Prostate gland (tissue), 2 donors: ENCODE data around the gene SAMD13. TPM values are rescaled to one million over a fixed set of nuclear protein-coding genes. Genes with fewer than 3 reads are reported as not detected.

ENCODE experiments used
- DNase-seq: peaks from one replicate; pipeline ENCODE4 v3.0.0-alpha.2; 2019; ENCODE audit warnings: low spot score
- H3K27ac ChIP-seq, 2 donors: fragments of 200-600 bp; sonication (generic); 2 replicates each; pipeline ENCODE4 v1.5.1; 2017 to 2019
- H3K27me3 ChIP-seq: fragments of 200-600 bp; sonication (generic); replicated peaks from 2 replicates; pipeline ENCODE4 v1.5.1; 2019; ENCODE audit not compliant: insufficient read depth
- H3K36me3 ChIP-seq, 2 donors: fragments of 200-600 bp; sonication (generic); 1 replicate in 1 of 2; 2 replicates in 1 of 2; pipeline versions ENCODE4 v1.5.1 to v1.8.1; 2017 to 2019
- H3K4me1 ChIP-seq: fragments of 200-600 bp; sonication (generic); replicated peaks from 2 replicates; pipeline ENCODE4 v1.5.1; 2019
- H3K4me3 ChIP-seq, 2 donors: fragments of 200-600 bp; sonication (generic); 2 replicates each; pipeline ENCODE4 v1.5.1; 2017 to 2019
- H3K9me3 ChIP-seq: fragments of 200-600 bp; sonication (generic); 2 replicates; pipeline ENCODE4 v1.5.1; 2017
- CTCF ChIP-seq, 4 experiments: fragments of 200-600 bp in 2 of 4; fragments of 450-650 bp in 2 of 4; sonication (generic) in 2 of 4; IDR thresholded peaks; 1 replicate in 3 of 4; 2 replicates in 1 of 4; pipeline ENCODE4 v1.5.1; 2016 to 2019; ENCODE audit warnings: antibody characterized with exemption in 4 of 4, mild to moderate bottlenecking in 2 of 4, moderate library complexity in 2 of 4
- POLR2A ChIP-seq: fragments of 450-650 bp; IDR thresholded peaks from one replicate; pipeline ENCODE4 v1.6.1; 2016; ENCODE audit warnings: antibody characterized with exemption, mild to moderate bottlenecking
- POLR2AphosphoS5 ChIP-seq: sonication (generic); formaldehyde crosslinking; IDR thresholded peaks from one replicate; pipeline ENCODE4 v1.6.1; 2017; ENCODE audit warnings: antibody characterized with exemption
- WGBS: methylation state at CpG from one replicate; pipeline ENCODE4 v1.1.5; 2018; 5-methylcytosine and 5-hydroxymethylcytosine counted together
- intact Hi-C: fragments of 100-400 bp; cut with DNase I; formaldehyde crosslinking; loops from one replicate; pipeline ENCODE4 v1.14.2; 2022
- total RNA-seq, 2 donors: library from RNA; depleted of rRNA; stranded (reverse); fragments of >200 nt; gene quantifications; one replicate each; pipeline ENCODE4 v1.1.0, GENCODE V29; 2016

SAMD13 gene
- total RNA-seq, 2 donors from 2014 or later = 3.1 to 3.4 TPM

- H3K9me3 ChIP-seq = no peaks in the 10 kb centered on the region
- intact Hi-C loops = no loop called here
- no peaks in the 10 kb centered on the region for H3K27me3 ChIP-seq
- H3K27ac ChIP-seq = no peak overlapping the region
- no peak overlapping the region for H3K4me3 ChIP-seq
- no peaks in the 10 kb centered on the region for H3K4me1 ChIP-seq
- TF ChIP-seq CTCF (IDR thresholded peaks at IDR 0.05) (no peak), POLR2AphosphoS5 (no peak), POLR2A (no peak)
- 80% methylated on average over 2 of the region's 2 CpGs for WGBS
- DNase-seq = no peak
- H3K36me3 ChIP-seq = no peaks in the 10 kb centered on the region
Observed at GRCh38 chr1:84264961-84265360, 36.5 kb upstream of the SAMD13 start.

- DNase-seq = no peak
- WGBS = 85% methylated on average over 3 of the region's 3 CpGs
- Histone ChIP-seq H3K4me3 (no peak overlapping the region), H3K4me1 (no peaks in the 10 kb centered on the region), H3K36me3 (no peaks in the 10 kb centered on the region), H3K27ac (no peak overlapping the region), H3K9me3 (no peaks in the 10 kb centered on the region), H3K27me3 (no peaks in the 10 kb centered on the region)
- intact Hi-C loops = no loop called here
- TF ChIP-seq POLR2A (no peak), POLR2AphosphoS5 (no peak), CTCF (IDR thresholded peaks at IDR 0.05) (no peak)
Observed at GRCh38 chr1:84265867-84266266, 35.6 kb upstream of the SAMD13 start.

GRCh38 chr1:84266748-84267147, 34.8 kb upstream of the SAMD13 start:
- H3K27ac ChIP-seq = no peak overlapping the region
- TF ChIP-seq CTCF (IDR thresholded peaks at IDR 0.05) = no peak
- TF ChIP-seq POLR2A = no peak
- no peak for TF ChIP-seq POLR2AphosphoS5
- intact Hi-C loops = no loop called here

GRCh38 chr1:84267476-84267875, 34.0 kb upstream of the SAMD13 start:
- no peak for DNase-seq
- no peaks in the 10 kb centered on the region for H3K4me1 ChIP-seq
- no peaks in the 10 kb centered on the region for H3K36me3 ChIP-seq
- no peak overlapping the region for H3K27ac ChIP-seq
- TF ChIP-seq POLR2A (no peak), POLR2AphosphoS5 (no peak), CTCF (IDR thresholded peaks at IDR 0.05) (no peak)
- no peaks in the 10 kb centered on the region for H3K9me3 ChIP-seq
- no peak overlapping the region for H3K4me3 ChIP-seq
- H3K27me3 ChIP-seq = no peaks in the 10 kb centered on the region
- intact Hi-C loops = no loop called here

More at GRCh38 chr1:84266748-84267147, 34.8 kb upstream of the SAMD13 start:
- no peak for DNase-seq
- no peaks in the 10 kb centered on the region for H3K4me1 ChIP-seq
- H3K4me3 ChIP-seq = no peak overlapping the region
- H3K27me3 ChIP-seq = no peaks in the 10 kb centered on the region
- H3K9me3 ChIP-seq = no peaks in the 10 kb centered on the region
- 48% methylated on average over 1 of the region's 1 CpG for WGBS
- no peaks in the 10 kb centered on the region for H3K36me3 ChIP-seq

- Histone ChIP-seq H3K27ac (no peak overlapping the region), H3K36me3 (no peaks in the 10 kb centered on the region), H3K4me1 (no peaks in the 10 kb centered on the region), H3K4me3 (no peak overlapping the region), H3K9me3 (no peaks in the 10 kb centered on the region), H3K27me3 (no peaks in the 10 kb centered on the region)
- TF ChIP-seq POLR2A = no peak
- TF ChIP-seq CTCF (IDR thresholded peaks at IDR 0.05) = no peak
- no peak for TF ChIP-seq POLR2AphosphoS5
- no peak for DNase-seq
- WGBS = 60% methylated on average over 1 of the region's 1 CpG
- intact Hi-C loops = no loop called here
Observed at GRCh38 chr1:84268346-84268745, 33.2 kb upstream of the SAMD13 start.
